Renal cortical epithelial cell (primary cell): Measurements from ENCODE around the gene MYBL2. TPM values are rescaled to one million over a fixed set of nuclear protein-coding genes. Genes with fewer than 3 reads are reported as not detected.
A peak's percentile ranks its signal among the peaks of the same experiment; 100 is the strongest.

ENCODE experiments used
- DNase-seq: peaks from one replicate; pipeline ENCODE4 v3.0.0-alpha.2; 2011; ENCODE audit warnings: low read depth
- total RNA-seq: library from RNA; depleted of rRNA; stranded (reverse); fragments of >200 nt; gene quantifications from 2 replicates; pipeline ENCODE4 v1.2.3, GENCODE V29; 2014

MYBL2 gene
- total RNA-seq, 1 donor from 2014 or later, result 0.80 TPM

DNA sequence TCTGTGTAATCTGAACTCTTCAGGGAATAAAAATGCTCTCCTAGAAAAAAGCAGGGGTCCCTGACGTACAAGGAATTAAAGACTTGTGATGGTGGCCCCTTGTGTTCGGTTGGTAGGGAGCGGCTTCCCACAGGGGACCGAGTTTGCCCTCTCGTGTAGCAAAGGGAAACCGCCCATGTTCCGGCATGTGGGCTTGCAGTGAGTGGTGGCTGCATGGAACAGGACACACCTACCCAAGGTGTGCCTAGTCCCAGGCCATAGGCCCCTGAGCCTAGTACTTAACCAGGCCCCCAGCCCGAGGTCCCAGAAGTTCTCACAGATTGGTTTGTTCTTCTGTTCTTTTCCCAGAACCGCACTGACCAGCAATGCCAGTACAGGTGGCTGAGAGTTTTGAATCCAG, 15.5 kb downstream of the MYBL2 start:
- DNase-seq, result no peak

DNA sequence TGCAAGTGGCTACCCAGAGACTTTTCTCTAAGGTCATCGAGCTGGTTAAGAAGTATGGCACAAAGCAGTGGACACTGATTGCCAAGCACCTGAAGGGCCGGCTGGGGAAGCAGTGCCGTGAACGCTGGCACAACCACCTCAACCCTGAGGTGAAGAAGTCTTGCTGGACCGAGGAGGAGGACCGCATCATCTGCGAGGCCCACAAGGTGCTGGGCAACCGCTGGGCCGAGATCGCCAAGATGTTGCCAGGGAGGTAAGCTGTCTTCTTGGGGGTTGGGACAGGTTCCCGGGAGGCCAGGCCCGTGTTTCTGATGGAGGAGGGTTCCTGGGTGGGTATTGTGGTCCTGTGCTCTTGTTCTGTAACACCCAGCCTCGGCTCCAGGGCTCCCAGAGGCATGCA, 19.9 kb downstream of the MYBL2 start:
- no peak for DNase-seq

- no peak for DNase-seq
Measured at GRCh38 chr20:43689165-43689564, 22.3 kb downstream of the MYBL2 start.

DNA sequence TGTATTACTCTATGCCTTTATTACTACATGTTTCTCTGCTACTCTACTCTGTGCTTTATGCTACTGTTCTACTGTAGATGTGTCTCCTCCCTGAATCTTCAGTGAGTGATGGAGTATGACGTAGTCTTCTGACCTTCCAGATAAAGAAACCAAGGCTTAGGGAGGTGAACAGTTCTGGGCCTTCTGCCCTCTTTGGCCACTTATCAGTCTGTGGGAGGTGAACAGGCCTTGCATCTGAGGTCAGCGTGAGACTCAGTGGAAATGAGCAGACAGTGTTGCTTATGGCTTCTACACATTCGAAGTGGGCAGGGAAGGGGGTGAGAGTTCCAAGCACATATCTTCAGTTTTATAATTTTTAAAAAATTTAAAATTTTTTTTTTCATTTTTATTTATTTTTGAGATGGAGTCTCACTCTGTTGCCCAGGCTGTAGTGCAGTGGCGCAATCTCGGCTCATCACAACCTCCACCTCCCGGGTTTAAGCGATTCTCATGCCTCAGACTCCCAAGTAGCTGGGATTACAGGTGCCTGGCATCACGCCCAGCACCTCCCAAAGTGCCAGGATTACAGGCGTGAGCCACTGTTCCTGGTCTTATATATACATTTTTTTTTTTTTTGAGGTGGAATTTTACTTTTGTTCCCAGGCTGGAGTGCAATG, 24.2 kb downstream of the MYBL2 start:
- DNase-seq, result no peak

DNA sequence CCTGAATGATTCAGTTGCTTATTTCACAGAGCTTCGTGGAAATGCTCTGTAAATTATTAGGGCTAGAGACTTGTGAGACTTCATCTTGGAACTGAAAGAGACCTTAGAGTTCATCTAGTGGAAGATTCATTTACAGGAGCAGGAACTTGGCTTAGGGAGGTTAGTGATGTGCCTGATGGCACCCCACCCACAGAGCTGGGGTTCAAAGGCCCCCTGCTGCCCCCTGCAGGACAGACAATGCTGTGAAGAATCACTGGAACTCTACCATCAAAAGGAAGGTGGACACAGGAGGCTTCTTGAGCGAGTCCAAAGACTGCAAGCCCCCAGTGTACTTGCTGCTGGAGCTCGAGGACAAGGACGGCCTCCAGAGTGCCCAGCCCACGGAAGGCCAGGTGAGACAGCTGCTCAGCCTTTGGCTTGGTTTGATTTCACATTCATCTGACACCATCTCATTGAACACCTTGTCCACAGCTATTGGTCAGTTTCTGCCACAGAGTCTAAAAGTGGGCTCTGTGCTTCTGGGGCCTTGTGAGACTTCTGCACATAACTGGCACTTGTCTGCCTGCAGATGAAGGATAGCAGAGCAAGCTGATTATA, 25.1 kb downstream of the MYBL2 start:
- DNase-seq, result peak; percentile 34

DNA sequence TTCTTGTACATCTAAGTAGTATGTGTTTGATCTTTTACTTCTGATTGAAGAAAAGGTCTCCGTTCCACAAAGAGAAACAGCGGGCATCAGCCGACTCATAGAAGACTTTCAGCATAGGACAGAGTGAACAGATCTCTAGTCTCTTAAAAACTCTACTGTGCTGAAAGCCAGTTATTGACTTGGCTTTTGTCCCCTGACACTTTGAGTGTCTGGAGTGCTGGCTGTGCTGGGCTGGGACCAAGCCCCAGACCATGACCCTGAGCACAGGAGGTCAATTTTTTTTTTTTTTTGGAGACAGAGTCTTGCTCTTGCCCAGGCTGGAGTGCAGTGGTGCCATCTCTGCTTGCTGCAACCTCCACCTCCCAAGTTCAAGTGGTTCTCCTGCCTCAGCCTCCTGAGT, 27.8 kb downstream of the MYBL2 start:
- no peak for DNase-seq

- DNase-seq, result no peak
Measured at GRCh38 chr20:43695571-43695970, 28.7 kb downstream of the MYBL2 start.

DNA sequence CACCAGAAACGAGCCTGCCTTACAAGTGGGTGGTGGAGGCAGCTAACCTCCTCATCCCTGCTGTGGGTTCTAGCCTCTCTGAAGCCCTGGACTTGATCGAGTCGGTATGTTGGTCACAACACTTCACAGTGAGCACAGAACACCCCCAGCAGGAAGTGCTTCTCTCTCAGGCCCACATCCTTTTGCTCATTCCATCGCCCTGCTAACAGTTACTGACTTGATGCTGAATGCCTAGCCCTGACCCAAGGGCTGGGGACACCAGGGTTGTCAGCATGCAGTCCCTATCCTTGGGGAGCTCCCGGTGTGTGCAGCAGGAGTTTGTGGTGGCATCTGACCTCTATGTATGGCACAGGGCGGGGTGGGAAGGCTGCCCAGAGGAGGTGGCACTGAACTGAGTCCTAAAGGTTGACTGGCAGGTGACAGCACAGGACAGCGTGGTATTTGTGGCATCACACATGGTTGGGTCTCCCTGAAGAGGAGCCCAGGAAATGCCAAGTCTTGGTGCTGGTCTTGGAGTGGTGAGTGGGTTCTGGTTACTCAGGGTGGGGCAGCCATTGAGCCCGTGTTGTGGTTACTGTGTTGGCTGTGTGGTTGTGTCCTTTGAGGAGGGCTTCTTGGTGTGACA, 33.1 kb downstream of the MYBL2 start:
- DNase-seq, result no peak

- DNase-seq, result no peak
Measured at GRCh38 chr20:43700627-43701026, 33.7 kb downstream of the MYBL2 start.

- no peak for DNase-seq
Measured at GRCh38 chr20:43702502-43702901, 35.6 kb downstream of the MYBL2 start.

- DNase-seq, result no peak
Measured at GRCh38 chr20:43710370-43711044, 43.6 kb downstream of the MYBL2 start.

DNA sequence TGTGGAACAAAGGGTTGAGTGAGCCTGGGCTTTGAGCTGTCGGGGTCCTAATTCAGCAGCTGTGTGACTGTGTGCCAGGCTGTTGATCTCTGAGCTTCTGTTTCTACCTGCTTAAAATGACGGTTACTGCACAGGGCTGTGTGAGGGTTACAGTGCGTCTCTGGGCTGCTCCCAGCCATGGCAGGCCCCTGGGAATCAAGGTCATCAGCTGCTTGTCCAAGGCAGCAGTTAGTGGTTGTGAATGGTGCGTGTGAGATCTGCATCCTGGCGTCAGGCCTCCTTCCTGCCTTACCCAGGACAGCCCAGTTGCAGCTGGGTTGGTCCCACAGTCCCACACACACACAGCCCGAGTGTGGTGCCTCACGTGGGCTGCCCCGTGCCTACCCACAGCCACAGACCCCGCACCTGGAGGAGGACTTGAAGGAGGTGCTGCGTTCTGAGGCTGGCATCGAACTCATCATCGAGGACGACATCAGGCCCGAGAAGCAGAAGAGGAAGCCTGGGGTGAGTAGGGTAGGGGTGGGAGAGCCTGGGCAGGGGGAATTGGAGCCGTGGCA, 44.3 kb downstream of the MYBL2 start:
- no peak for DNase-seq

DNA sequence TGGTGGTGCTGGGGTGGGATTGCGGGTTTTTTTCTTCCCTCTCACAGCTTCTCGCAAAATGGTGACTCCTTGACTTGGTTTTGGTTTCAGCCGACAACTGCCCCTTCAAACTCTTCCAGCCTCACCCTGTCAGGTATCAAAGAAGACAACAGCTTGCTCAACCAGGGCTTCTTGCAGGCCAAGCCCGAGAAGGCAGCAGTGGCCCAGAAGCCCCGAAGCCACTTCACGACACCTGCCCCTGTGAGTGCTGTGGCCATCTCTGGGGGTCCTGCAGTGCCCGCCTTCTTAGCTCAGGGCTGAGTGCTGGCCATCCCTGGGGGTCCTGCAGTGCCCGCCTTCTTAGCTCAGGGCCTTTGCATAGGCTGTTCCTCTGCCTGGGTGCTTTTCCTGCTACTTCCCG, 48.1 kb downstream of the MYBL2 start:
- no peak for DNase-seq

DNA sequence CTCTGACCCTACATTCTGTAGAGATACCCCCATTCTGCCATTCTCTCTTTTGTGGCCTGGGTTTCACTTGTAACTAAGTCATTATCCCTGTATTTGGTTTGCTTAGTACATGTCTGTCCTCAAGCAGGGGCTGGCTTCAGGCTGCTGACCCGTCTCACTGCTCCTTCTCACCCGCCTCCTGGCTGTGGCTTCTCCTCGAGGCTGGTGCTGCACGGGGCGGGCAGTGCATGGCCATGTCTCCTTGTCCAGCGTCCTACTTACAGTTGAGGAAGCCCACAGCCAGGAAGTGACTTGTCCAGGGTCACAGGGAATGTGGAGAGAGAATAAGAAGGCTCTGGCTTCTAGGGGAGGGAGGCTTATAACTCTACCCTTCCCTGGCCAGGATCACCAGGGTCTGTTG, 48.6 kb downstream of the MYBL2 start:
- no peak for DNase-seq

DNA sequence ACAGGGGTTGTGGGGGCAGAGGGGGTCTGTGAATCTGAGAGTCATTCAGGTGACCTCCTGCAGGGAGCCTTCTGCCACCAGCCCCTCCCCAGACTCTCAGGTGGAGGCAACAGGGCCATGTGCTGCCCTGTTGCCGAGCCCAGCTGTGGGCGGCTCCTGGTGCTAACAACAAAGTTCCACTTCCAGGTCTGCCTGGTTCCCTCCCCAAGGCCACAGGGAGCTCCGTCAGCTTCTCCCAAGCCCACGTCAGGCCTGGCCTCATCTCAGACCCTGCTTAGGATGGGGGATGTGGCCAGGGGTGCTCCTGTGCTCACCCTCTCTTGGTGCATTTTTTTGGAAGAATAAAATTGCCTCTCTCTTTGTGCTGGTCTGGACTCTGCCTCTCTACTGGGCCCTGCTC, 49.2 kb downstream of the MYBL2 start:
- DNase-seq, result no peak

GRCh38 chr20:43716757-43717615, 50.1 kb downstream of the MYBL2 start:
- DNase-seq, result no peak

GRCh38 chr20:43717616-43717995, 50.7 kb downstream of the MYBL2 start:
- no peak for DNase-seq

- no peak for DNase-seq
Measured at GRCh38 chr20:43720007-43720406, 53.1 kb downstream of the MYBL2 start.

DNA sequence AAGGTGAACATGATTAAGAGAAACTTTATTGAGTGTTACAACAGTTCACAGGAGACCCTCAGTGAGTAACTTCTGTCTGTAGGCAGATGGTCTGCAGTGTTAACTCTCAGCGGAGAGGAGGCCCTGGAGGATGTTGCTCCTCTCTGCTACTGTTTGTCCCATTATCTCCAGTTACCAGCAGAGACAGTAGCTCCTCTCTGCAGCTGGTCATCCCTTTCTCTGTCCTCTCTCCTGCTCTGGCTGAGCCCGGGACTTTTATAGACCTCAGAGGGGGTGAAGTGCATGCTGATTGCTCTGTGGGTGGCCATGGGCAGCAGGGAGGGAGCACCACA, 54.1 kb downstream of the MYBL2 start:
- no peak for DNase-seq

- no peak for DNase-seq
Measured at GRCh38 chr20:43721429-43722152, 54.7 kb downstream of the MYBL2 start.

DNA sequence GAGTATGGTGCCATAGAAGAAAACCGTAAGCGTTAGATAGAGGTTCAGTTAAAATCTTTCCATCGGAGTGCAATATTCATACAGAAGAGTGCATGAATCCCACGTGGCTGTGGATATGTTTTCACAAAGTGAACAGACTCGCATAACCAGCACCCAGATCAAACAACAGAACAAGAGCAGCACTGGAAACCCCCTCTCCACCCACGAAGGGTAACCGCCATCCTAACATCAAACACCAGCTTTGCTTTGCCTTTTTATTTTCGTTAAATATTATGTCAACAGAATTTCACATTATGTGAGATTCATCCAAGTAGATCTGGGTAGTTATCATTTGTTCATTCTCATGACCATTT, 55.2 kb downstream of the MYBL2 start:
- DNase-seq, result no peak
